SU-DHL-6 (cell line): ENCODE data around the gene TUBAL3.

Source experiments
- H2AFZ ChIP-seq: fragments of 200-600 bp; sonication (generic); 2 replicates; pipeline ENCODE4 v1.6.1; 2014; ENCODE audit warnings: low read depth, mild to moderate bottlenecking, moderate library complexity, mixed read lengths, antibody characterized with exemption, low read length; ENCODE audit not compliant: severe bottlenecking
- H3F3A ChIP-seq: fragments of 200-600 bp; shearing (Covaris generic); 2 replicates; pipeline ENCODE4 v1.6.0; 2016; ENCODE audit warnings: antibody characterized with exemption, mild to moderate bottlenecking; ENCODE audit not compliant: insufficient read depth
- H3K27ac ChIP-seq: fragments of 200-600 bp; sonication (generic); 2 replicates; pipeline ENCODE4 v1.5.1; 2016; ENCODE audit warnings: low read depth, mild to moderate bottlenecking, low read length, moderate library complexity, mixed read lengths
- H3K27me3 ChIP-seq: fragments of 200-600 bp; sonication (generic), shearing (Covaris generic); 2 replicates; pipeline ENCODE4 v1.6.0; 2014; ENCODE audit warnings: mild to moderate bottlenecking, low read length
- H3K36me3 ChIP-seq: fragments of 200-600 bp; sonication (generic); 2 replicates; pipeline ENCODE4 v1.6.1; 2014; ENCODE audit warnings: mild to moderate bottlenecking, low read length, mixed read lengths
- H3K4me2 ChIP-seq: fragments of 300-600, 200-600 bp; shearing (Covaris generic), sonication (generic); 2 replicates; pipeline ENCODE4 v1.6.0; 2014; ENCODE audit warnings: low read length, low read depth, mild to moderate bottlenecking; ENCODE audit not compliant: poor library complexity, severe bottlenecking
- H3K4me3 ChIP-seq: fragments of 200-600 bp; sonication (generic); 2 replicates; pipeline ENCODE4 v1.5.1; 2014; ENCODE audit warnings: antibody characterized with exemption, low read length, mild to moderate bottlenecking, mixed read lengths; ENCODE audit not compliant: insufficient read depth, poor library complexity, severe bottlenecking
- H3K79me2 ChIP-seq: fragments of 200-600 bp; sonication (generic); 2 replicates; pipeline ENCODE4 v1.6.1; 2014; ENCODE audit warnings: mild to moderate bottlenecking, low read length, moderate library complexity; ENCODE audit not compliant: insufficient read depth
- H3K9ac ChIP-seq: fragments of 200-600 bp; sonication (generic); 2 replicates; pipeline ENCODE4 v1.7.0; 2014; ENCODE audit warnings: mild to moderate bottlenecking, low read length
- H3K9me2 ChIP-seq: fragments of 200-600 bp; sonication (generic); replicated peaks from 2 replicates; pipeline ENCODE4 v1.6.1; 2014; ENCODE audit warnings: low read length; ENCODE audit not compliant: insufficient read depth
- H3K9me3 ChIP-seq: fragments of 200-600 bp; sonication (generic); 2 replicates; pipeline ENCODE4 v1.6.1; 2014; ENCODE audit warnings: low read length, mixed read lengths; ENCODE audit not compliant: insufficient read depth
- H4K20me1 ChIP-seq: fragments of 200-600 bp; sonication (generic); 2 replicates; pipeline ENCODE4 v1.6.1; 2014; ENCODE audit warnings: low read depth, mild to moderate bottlenecking, antibody characterized with exemption, low read length, moderate library complexity, mixed read lengths
- EZH2phosphoT487 ChIP-seq: fragments of 200-600 bp; sonication (generic), shearing (Covaris generic); conservative IDR thresholded peaks from 2 replicates; pipeline ENCODE4 v1.6.1; 2018; ENCODE audit warnings: mild to moderate bottlenecking, antibody characterized with exemption, low read length, moderate library complexity, mixed read lengths
- TF ChIP-seq, protein P1 (sequence below): fragments of 200-600 bp; sonication (generic); IDR thresholded peaks from one replicate; pipeline ENCODE4 v1.5.1; 2017; ENCODE audit warnings: antibody characterized with exemption, mild to moderate bottlenecking, low read length, moderate library complexity; ENCODE audit not compliant: insufficient read depth, poor library complexity, severe bottlenecking

The TUBAL3 gene

DNA sequence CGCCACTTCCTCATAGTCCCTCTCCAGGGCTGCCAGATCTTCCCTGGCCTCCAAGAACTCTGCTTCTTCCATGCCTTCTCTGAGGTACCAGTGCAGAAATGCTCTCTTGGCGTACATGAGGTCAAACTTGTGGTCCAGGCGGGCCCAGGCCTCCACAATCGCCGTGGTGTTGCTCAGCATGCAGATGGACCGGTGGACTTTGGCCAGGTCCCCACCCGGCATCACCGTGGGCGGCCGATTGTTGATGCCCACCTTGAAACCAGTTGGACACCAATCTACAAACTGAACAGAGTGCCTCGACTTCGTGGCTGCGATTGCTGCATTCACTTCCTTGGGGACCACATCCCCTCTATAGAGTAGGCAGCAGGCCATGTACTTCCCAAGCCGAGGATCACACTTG, 11.1 kb downstream of the TUBAL3 start:
- Histone ChIP-seq H2AFZ (no peak overlapping the region), H3K4me3 (no peak overlapping the region), H3K4me2 (no peak overlapping the region), H3K27me3 (no peaks in the 10 kb centered on the region), H3F3A (no peaks in the 10 kb centered on the region), H3K36me3 (0 out of 2 replicates have a peak, but pooled peaks cover 2% of the 10 kb centered on the region), H3K79me2 (no peaks in the 10 kb centered on the region), H4K20me1 (no peaks in the 10 kb centered on the region), H3K9me2 (no peaks in the 10 kb centered on the region), H3K27ac (no peak overlapping the region), H3K9me3 (peaks cover 16% of the 10 kb centered on the region; the same call in 1 of the 2 replicates), H3K9ac (no peak overlapping the region)
- no peak for TF ChIP-seq EZH2phosphoT487
- TF ChIP-seq, protein P1, sequence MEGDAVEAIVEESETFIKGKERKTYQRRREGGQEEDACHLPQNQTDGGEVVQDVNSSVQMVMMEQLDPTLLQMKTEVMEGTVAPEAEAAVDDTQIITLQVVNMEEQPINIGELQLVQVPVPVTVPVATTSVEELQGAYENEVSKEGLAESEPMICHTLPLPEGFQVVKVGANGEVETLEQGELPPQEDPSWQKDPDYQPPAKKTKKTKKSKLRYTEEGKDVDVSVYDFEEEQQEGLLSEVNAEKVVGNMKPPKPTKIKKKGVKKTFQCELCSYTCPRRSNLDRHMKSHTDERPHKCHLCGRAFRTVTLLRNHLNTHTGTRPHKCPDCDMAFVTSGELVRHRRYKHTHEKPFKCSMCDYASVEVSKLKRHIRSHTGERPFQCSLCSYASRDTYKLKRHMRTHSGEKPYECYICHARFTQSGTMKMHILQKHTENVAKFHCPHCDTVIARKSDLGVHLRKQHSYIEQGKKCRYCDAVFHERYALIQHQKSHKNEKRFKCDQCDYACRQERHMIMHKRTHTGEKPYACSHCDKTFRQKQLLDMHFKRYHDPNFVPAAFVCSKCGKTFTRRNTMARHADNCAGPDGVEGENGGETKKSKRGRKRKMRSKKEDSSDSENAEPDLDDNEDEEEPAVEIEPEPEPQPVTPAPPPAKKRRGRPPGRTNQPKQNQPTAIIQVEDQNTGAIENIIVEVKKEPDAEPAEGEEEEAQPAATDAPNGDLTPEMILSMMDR, result no peak

DNA sequence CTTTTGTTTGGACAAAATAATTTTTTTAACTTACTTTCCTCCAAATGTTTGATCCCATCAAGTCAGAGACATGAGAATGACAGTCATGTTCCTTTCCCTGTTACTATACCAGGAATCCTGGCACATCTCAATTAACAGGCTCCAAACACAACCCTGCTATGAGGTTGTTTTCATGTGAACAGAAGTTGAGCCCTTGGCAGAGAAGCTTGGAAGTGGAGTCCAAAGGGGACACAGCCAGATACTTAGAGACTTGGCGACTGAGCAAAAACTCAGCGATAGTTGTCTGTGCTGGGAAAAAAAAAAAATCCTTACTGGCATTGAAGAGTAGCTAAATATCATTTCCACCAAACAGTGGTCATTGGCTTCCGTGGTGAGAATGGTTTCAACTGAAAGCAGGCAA, 12.8 kb downstream of the TUBAL3 start:
- H3K36me3 ChIP-seq, result 0 out of 2 replicates have a peak, but pooled peaks cover 2% of the 10 kb centered on the region
- TF ChIP-seq EZH2phosphoT487, result no peak
- TF ChIP-seq, protein P1, result no peak
- H3F3A ChIP-seq, result no peaks in the 10 kb centered on the region
- no peak overlapping the region for H3K4me2 ChIP-seq
- H2AFZ ChIP-seq, result no peak overlapping the region
- no peaks in the 10 kb centered on the region for H3K9me2 ChIP-seq
- H3K9ac ChIP-seq, result no peak overlapping the region
- no peaks in the 10 kb centered on the region for H4K20me1 ChIP-seq
- peaks cover 16% of the 10 kb centered on the region; the same call in 1 of the 2 replicates for H3K9me3 ChIP-seq
- no peak overlapping the region for H3K27ac ChIP-seq
- no peak overlapping the region for H3K4me3 ChIP-seq
- H3K79me2 ChIP-seq, result no peaks in the 10 kb centered on the region
- no peaks in the 10 kb centered on the region for H3K27me3 ChIP-seq

DNA sequence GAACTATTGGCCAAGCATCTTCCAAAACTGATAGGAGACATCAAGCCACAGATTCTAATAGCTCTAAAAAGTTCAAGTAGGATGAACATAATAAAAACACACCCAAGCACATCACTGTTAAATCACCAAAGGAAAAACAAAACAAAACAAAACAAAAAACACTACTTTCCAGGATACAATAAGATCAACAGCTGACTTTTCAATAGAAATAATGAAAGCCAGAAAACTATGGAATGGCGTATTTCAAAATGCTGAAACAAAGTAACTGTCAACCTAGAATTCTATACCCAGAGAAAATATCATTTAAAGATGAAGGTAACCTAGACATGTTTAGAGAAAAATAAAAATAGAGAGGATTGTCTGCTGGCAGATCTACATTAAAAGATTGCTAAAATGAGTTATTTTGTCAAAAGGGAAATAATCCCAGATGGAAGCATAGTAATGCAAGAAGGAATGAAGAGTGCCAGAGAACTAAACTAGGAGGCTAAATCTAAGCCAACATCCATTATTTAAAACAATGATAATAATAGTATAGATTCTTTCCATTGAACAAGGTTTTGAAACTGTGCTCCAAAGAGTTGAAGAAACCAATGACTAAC, 13.9 kb downstream of the TUBAL3 start:
- Histone ChIP-seq H4K20me1 (no peaks in the 10 kb centered on the region), H3F3A (no peaks in the 10 kb centered on the region), H3K36me3 (0 out of 2 replicates have a peak, but pooled peaks cover 2% of the 10 kb centered on the region), H3K9ac (no peak overlapping the region), H3K9me3 (peaks cover 16% of the 10 kb centered on the region; the same call in 1 of the 2 replicates), H3K27ac (no peak overlapping the region), H3K9me2 (no peaks in the 10 kb centered on the region), H3K79me2 (no peaks in the 10 kb centered on the region), H3K4me2 (no peak overlapping the region), H3K27me3 (no peaks in the 10 kb centered on the region), H2AFZ (no peak overlapping the region), H3K4me3 (no peak overlapping the region)
- TF ChIP-seq, protein P1, result no peak
- no peak for TF ChIP-seq EZH2phosphoT487
